ENCODE measurements around the gene C2orf78.

- TF ChIP-seq, protein P1, sequence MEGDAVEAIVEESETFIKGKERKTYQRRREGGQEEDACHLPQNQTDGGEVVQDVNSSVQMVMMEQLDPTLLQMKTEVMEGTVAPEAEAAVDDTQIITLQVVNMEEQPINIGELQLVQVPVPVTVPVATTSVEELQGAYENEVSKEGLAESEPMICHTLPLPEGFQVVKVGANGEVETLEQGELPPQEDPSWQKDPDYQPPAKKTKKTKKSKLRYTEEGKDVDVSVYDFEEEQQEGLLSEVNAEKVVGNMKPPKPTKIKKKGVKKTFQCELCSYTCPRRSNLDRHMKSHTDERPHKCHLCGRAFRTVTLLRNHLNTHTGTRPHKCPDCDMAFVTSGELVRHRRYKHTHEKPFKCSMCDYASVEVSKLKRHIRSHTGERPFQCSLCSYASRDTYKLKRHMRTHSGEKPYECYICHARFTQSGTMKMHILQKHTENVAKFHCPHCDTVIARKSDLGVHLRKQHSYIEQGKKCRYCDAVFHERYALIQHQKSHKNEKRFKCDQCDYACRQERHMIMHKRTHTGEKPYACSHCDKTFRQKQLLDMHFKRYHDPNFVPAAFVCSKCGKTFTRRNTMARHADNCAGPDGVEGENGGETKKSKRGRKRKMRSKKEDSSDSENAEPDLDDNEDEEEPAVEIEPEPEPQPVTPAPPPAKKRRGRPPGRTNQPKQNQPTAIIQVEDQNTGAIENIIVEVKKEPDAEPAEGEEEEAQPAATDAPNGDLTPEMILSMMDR (IDR thresholded peaks at IDR 0.05), result no peak
- TF ChIP-seq POLR2A (IDR thresholded peaks at IDR 0.05) (no peak), POLR2AphosphoS5 (IDR thresholded peaks at IDR 0.05) (no peak)
Observed at GRCh38 chr2:73823416-73823815, 39.4 kb downstream of the C2orf78 start.
